HEK293T (cell line): ENCODE data around the gene LRRC27.
A peak's percentile ranks its signal among the peaks of the same experiment; 100 is the strongest.

Experiments used
- CTCF ChIA-PET: fragments of 350-600 bp; formaldehyde crosslinking; extraction: SDS; loops from one replicate; lab custom pipeline; 2021; ENCODE audit warnings: antibody characterized with exemption, inconsistent platforms; lab: Yijun Ruan, JAX
- POLR2A ChIA-PET: fragments of 350-600 bp; formaldehyde crosslinking; extraction: SDS; loops from one replicate; lab custom pipeline; 2020; ENCODE audit warnings: antibody characterized with exemption, inconsistent platforms; lab: Yijun Ruan, JAX
- DNase-seq: peaks from one replicate; pipeline ENCODE4 v3.0.0; 2012; ENCODE audit warnings: mixed read lengths; ENCODE audit errors: extremely low spot score
- ARNT ChIP-seq: fragments of 450-650 bp; IDR thresholded peaks from 2 replicates; pipeline ENCODE4 v1.6.1; 2017; ENCODE audit warnings: mild to moderate bottlenecking
- BHLHE40 ChIP-seq: fragments of 450-650 bp; IDR thresholded peaks from 2 replicates; pipeline ENCODE4 v1.6.1; 2016; ENCODE audit warnings: mild to moderate bottlenecking, moderate library complexity, borderline replicate concordance
- CTBP1 ChIP-seq: fragments of 450-650 bp; IDR thresholded peaks from 2 replicates; pipeline ENCODE4 v1.6.1; 2016; ENCODE audit warnings: borderline replicate concordance
- ELF4 ChIP-seq: fragments of 450-650 bp; IDR thresholded peaks from 2 replicates; pipeline ENCODE4 v1.6.1; 2017; ENCODE audit warnings: antibody characterized with exemption
- FOXA1 ChIP-seq: fragments of 450-650 bp; IDR thresholded peaks from 2 replicates; pipeline ENCODE4 v1.6.1; 2016; ENCODE audit warnings: mild to moderate bottlenecking
- FOXK2 ChIP-seq: fragments of 450-650 bp; IDR thresholded peaks from 2 replicates; pipeline ENCODE4 v1.6.1; 2016; ENCODE audit warnings: mild to moderate bottlenecking
- FOXM1 ChIP-seq: fragments of 450-650 bp; IDR thresholded peaks from 2 replicates; pipeline ENCODE4 v1.6.1; 2017; ENCODE audit warnings: mild to moderate bottlenecking, borderline replicate concordance
- HDGF ChIP-seq: fragments of 450-650 bp; IDR thresholded peaks from 2 replicates; pipeline ENCODE4 v1.6.1; 2017; ENCODE audit warnings: antibody characterized with exemption, borderline replicate concordance
- L3MBTL2 ChIP-seq: fragments of 450-650 bp; conservative IDR thresholded peaks from 2 replicates; pipeline ENCODE4 v1.6.1; 2016; ENCODE audit warnings: mild to moderate bottlenecking
- LEF1 ChIP-seq: fragments of 450-650 bp; IDR thresholded peaks from 2 replicates; pipeline ENCODE4 v1.6.1; 2017; ENCODE audit warnings: mild to moderate bottlenecking, borderline replicate concordance
- NFRKB ChIP-seq: fragments of 450-650 bp; IDR thresholded peaks from 2 replicates; pipeline ENCODE4 v1.6.1; 2016; ENCODE audit warnings: mild to moderate bottlenecking, moderate library complexity
- PKNOX1 ChIP-seq: fragments of 450-650 bp; IDR thresholded peaks from 2 replicates; pipeline ENCODE4 v1.6.1; 2016
- SP1 ChIP-seq: fragments of 450-650 bp; IDR thresholded peaks from 2 replicates; pipeline ENCODE4 v1.6.1; 2017
- SUZ12 ChIP-seq: fragments of 450-650 bp; IDR thresholded peaks from 2 replicates; pipeline ENCODE4 v1.6.1; 2016; ENCODE audit warnings: mild to moderate bottlenecking
- TARDBP ChIP-seq: fragments of 450-650 bp; IDR thresholded peaks from 2 replicates; pipeline ENCODE4 v1.6.1; 2016
- ZNF384 ChIP-seq: fragments of 450-650 bp; IDR thresholded peaks from 2 replicates; pipeline ENCODE4 v1.6.1; 2016

The LRRC27 gene

GRCh38 chr10:132360766-132361447, 28.9 kb downstream of the LRRC27 start:
- ChIA-PET CTCF (interaction anchor here (0.6 to 1.5 kb wide), 9 partner anchors 10 to 94 kb away, joined by 3 to 10 read pairs (median 3); no protein-coding TSS in a partner anchor), POLR2A (interaction anchor here (1.1 kb wide), 1 partner anchor 25 kb away, joined by 3 read pairs; no protein-coding TSS in a partner anchor)
- TF ChIP-seq SUZ12 = no peak
- TF ChIP-seq ZNF384 = no peak
- TF ChIP-seq FOXM1 = no peak
- no peak for TF ChIP-seq HDGF
- no peak for TF ChIP-seq FOXA1
- no peak for TF ChIP-seq L3MBTL2
- TF ChIP-seq CTBP1 = no peak
- TF ChIP-seq BHLHE40 = no peak
- no peak for TF ChIP-seq FOXK2
- TF ChIP-seq LEF1 = no peak
- TF ChIP-seq NFRKB = no peak
- peak; percentile 75 for DNase-seq

- no peak for DNase-seq
- ChIA-PET CTCF (interaction anchor here (0.6 to 1.5 kb wide), 5 partner anchors 9 to 46 kb away, joined by 3 to 10 read pairs (median 3); no protein-coding TSS in a partner anchor), POLR2A (no interaction called here)
- TF ChIP-seq ARNT (no peak), FOXK2 (no peak), HDGF (no peak), SUZ12 (no peak), FOXM1 (no peak), TARDBP (no peak), NFRKB (no peak), CTBP1 (no peak), ZNF384 (no peak), L3MBTL2 (no peak), FOXA1 (no peak), SP1 (no peak), BHLHE40 (no peak), PKNOX1 (no peak), LEF1 (no peak), ELF4 (no peak)
These were observed 29.6 kb downstream of the LRRC27 start for GRCh38 chr10:132361581-132362101.

- DNase-seq = no peak
- TF ChIP-seq TARDBP (no peak), ZNF384 (no peak), FOXK2 (no peak), NFRKB (no peak), CTBP1 (no peak), FOXA1 (no peak), ELF4 (no peak)
- CTCF ChIA-PET = interaction anchor here (1.4 kb wide), 1 partner anchor 9 kb away, joined by 3 read pairs; no protein-coding TSS in a partner anchor
- POLR2A ChIA-PET = no interaction called here
These were observed 30.2 kb downstream of the LRRC27 start for GRCh38 chr10:132362151-132362611.

DNA sequence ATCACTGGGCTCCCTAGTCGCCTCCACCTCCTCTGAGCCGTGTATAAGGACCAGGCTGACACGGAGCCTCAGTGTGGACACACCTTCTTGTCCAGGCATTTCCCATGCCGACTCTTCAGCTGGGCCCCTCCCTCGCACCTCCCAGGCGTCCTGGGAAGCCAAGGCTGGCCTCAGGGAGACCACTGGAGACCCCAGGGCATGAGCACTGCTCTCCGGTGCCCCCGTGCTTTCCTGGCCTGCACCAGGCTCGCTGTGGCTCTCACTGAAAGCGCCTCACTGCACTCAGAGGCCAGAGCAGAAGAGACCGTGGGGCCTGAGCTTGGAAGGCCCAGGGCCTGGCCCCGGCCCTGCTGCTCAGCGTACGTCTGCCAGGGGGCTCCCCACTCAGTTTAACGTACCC, 31.4 kb downstream of the LRRC27 start:
- ChIA-PET POLR2A (no interaction called here), CTCF (no interaction called here)
- TF ChIP-seq HDGF (no peak), SUZ12 (no peak), SP1 (no peak), LEF1 (no peak), L3MBTL2 (no peak), FOXM1 (no peak), ARNT (no peak), BHLHE40 (no peak), FOXA1 (no peak), CTBP1 (no peak), FOXK2 (no peak), ELF4 (no peak), PKNOX1 (no peak), ZNF384 (no peak), NFRKB (no peak), TARDBP (no peak)
- DNase-seq = no peak

GRCh38 chr10:132363921-132364593, 32.1 kb downstream of the LRRC27 start:
- no peak for DNase-seq
- POLR2A ChIA-PET = no interaction called here
- CTCF ChIA-PET = no interaction called here
- TF ChIP-seq TARDBP = no peak
- no peak for TF ChIP-seq ARNT
- TF ChIP-seq FOXK2 = no peak
- TF ChIP-seq HDGF = no peak
- TF ChIP-seq LEF1 = no peak
- no peak for TF ChIP-seq FOXM1
- no peak for TF ChIP-seq FOXA1
- TF ChIP-seq SUZ12 = no peak
- no peak for TF ChIP-seq SP1
- no peak for TF ChIP-seq BHLHE40
- TF ChIP-seq NFRKB = no peak
- TF ChIP-seq ZNF384 = no peak
- no peak for TF ChIP-seq PKNOX1
- TF ChIP-seq CTBP1 = no peak
- no peak for TF ChIP-seq ELF4
- no peak for TF ChIP-seq L3MBTL2
